GM23338 (cell line): ENCODE results near the gene RUFY1. TPM values are rescaled to one million over a fixed set of nuclear protein-coding genes. Genes with fewer than 3 reads are reported as not detected.

Source experiments
- ATAC-seq: fragments of 200-7000 bp; cut with Tn5 transposase; 3 replicates; pipeline ENCODE4 v1.9.1; 2020
- DNase-seq: peaks from one replicate; pipeline ENCODE4 v3.0.0-alpha.2; 2015; ENCODE audit warnings: low spot score
- H2AFZ ChIP-seq: fragments of 200-600 bp; sonication (generic); 2 replicates; pipeline ENCODE4 v1.8.0; 2016; ENCODE audit warnings: antibody characterized with exemption, mild to moderate bottlenecking, moderate library complexity
- H3F3A ChIP-seq: fragments of 200-600 bp; sonication (generic); replicated peaks from 2 replicates; pipeline ENCODE4 v1.8.0; 2017; ENCODE audit warnings: antibody characterized with exemption, mixed run types, low read depth
- H3K27ac ChIP-seq: fragments of 200-600 bp; sonication (generic); 2 replicates; pipeline ENCODE4 v1.6.1; 2016; ENCODE audit warnings: low read depth
- H3K27me3 ChIP-seq: fragments of 200-600 bp; sonication (generic); 2 replicates; pipeline ENCODE4 v1.8.0; 2016; ENCODE audit warnings: mild to moderate bottlenecking, mixed run types, moderate library complexity; ENCODE audit not compliant: insufficient read depth
- H3K36me3 ChIP-seq: fragments of 200-600 bp; sonication (generic); 2 replicates; pipeline ENCODE4 v1.8.0; 2016; ENCODE audit warnings: mild to moderate bottlenecking; ENCODE audit not compliant: insufficient read depth
- H3K4me1 ChIP-seq: fragments of 200-600 bp; sonication (generic); 2 replicates; pipeline ENCODE4 v1.8.0; 2016; ENCODE audit warnings: mild to moderate bottlenecking, moderate library complexity; ENCODE audit not compliant: insufficient read depth
- H3K4me2 ChIP-seq: fragments of 200-600 bp; sonication (generic); 2 replicates; pipeline ENCODE4 v1.7.1; 2017; ENCODE audit warnings: mixed run types
- H3K4me3 ChIP-seq: fragments of 200-600 bp; sonication (generic); 2 replicates; pipeline ENCODE4 v1.6.1; 2016; ENCODE audit warnings: mixed run types
- H3K79me2 ChIP-seq: fragments of 200-600 bp; sonication (generic); replicated peaks from 2 replicates; pipeline ENCODE4 v1.8.0; 2017; ENCODE audit warnings: mild to moderate bottlenecking; ENCODE audit not compliant: insufficient read depth
- H3K9me2 ChIP-seq: fragments of 200-600 bp; sonication (generic); 2 replicates; pipeline ENCODE4 v1.8.0; 2017; ENCODE audit not compliant: insufficient read depth
- H4K20me1 ChIP-seq: fragments of 200-600 bp; sonication (generic); replicated peaks from 2 replicates; pipeline ENCODE4 v1.8.0; 2017; ENCODE audit warnings: mild to moderate bottlenecking; ENCODE audit not compliant: insufficient read depth
- H3K27ac Mint-ChIP-seq: 2 replicates; pipeline ENCODE4 v1.8.0; 2020; ENCODE audit warnings: inconsistent platforms, mild to moderate bottlenecking, moderate library complexity, mixed read lengths
- H3K27me3 Mint-ChIP-seq: 3 replicates; pipeline ENCODE4 v1.8.0; 2022; ENCODE audit warnings: low read depth, mild to moderate bottlenecking, moderate library complexity, mixed read lengths, inconsistent platforms; ENCODE audit not compliant: insufficient read depth, poor library complexity
- H3K36me3 Mint-ChIP-seq: 3 replicates; pipeline ENCODE4 v1.8.0; 2021; ENCODE audit warnings: low read depth, mild to moderate bottlenecking, inconsistent platforms, moderate library complexity, mixed read lengths
- H3K4me1 Mint-ChIP-seq: 3 replicates; pipeline ENCODE4 v1.8.0; 2020; ENCODE audit warnings: mild to moderate bottlenecking, inconsistent platforms, mixed read lengths
- H3K4me3 Mint-ChIP-seq: 3 replicates; pipeline ENCODE4 v1.8.0; 2021; ENCODE audit warnings: moderate library complexity, mild to moderate bottlenecking, inconsistent platforms, mixed read lengths
- H3K9me3 Mint-ChIP-seq: 3 replicates; pipeline ENCODE4 v1.8.0; 2020; ENCODE audit warnings: moderate library complexity, mild to moderate bottlenecking, inconsistent platforms, mixed read lengths
- NANOG ChIP-seq: IDR thresholded peaks from 2 replicates; pipeline ENCODE4 v1.6.1; 2016; ENCODE audit warnings: antibody characterized with exemption, borderline replicate concordance
- POLR2AphosphoS5 ChIP-seq: IDR thresholded peaks from 2 replicates; pipeline ENCODE4 v1.6.1; 2016; ENCODE audit warnings: antibody characterized with exemption, low read depth
- STAT1 ChIP-seq: IDR thresholded peaks from one replicate; pipeline ENCODE4 v1.6.1; 2016; ENCODE audit warnings: antibody characterized with exemption; ENCODE audit not compliant: unreplicated experiment
- ZNF331 ChIP-seq: fragments of 250-450 bp; sonication (Bioruptor Pico); IDR thresholded peaks from 2 replicates; pipeline ENCODE4 v1.5.0; 2020; ENCODE audit warnings: low read depth, mild to moderate bottlenecking, moderate library complexity
- polyA plus RNA-seq: library from polyadenylated mRNA; unstranded; fragments of >200 nt; fragmentation: Nextera tagmentation; extraction: Ambion mirVana; gene quantifications from 2 replicates; pipeline ENCODE4 v1.2.1, GENCODE V29; 2016
- total RNA-seq: library from RNA; depleted of rRNA; stranded (reverse); fragments of >200 nt; shearing (Covaris generic); gene quantifications from 2 replicates; pipeline ENCODE4 v1.2.3, GENCODE V29; 2014
- TF ChIP-seq, protein P1 (sequence below): IDR thresholded peaks from 2 replicates; pipeline ENCODE4 v1.6.1; 2016; ENCODE audit warnings: antibody characterized with exemption
- TF ChIP-seq, protein P2 (sequence below): IDR thresholded peaks from one replicate; pipeline ENCODE4 v1.6.1; 2018; ENCODE audit warnings: antibody characterized with exemption; ENCODE audit not compliant: unreplicated experiment
- TF ChIP-seq, protein P3 (sequence below): fragments of 250-450 bp; sonication (Bioruptor Pico); IDR thresholded peaks from 2 replicates; pipeline ENCODE4 v1.5.0; 2020; ENCODE audit warnings: mild to moderate bottlenecking, moderate library complexity

RUFY1 gene
- total and polyA plus RNA-seq, 2 experiments from 2014 or later = 25.3 to 31.6 TPM

DNA sequence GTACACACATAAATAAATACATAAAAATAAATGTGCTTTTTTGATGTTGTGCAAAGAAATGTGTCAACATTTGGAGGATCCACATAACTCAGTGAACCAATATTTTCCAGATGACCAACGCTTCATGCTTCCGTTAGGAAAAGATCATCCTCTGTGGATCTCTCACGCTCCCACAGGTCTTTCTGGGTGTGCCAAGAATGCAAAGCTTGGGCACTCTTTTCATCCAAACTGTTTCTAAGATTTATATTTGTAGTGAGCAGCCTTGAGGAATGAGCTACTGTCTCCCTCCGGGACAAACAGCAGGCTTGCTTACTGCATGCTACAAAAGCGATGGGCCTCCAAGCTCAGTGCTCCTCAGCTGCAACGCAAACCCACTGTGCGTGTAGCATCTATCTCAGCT is 46.2 kb upstream of the RUFY1 start:
- Mint-ChIP-seq H3K36me3 (no peaks in the 10 kb centered on the region), H3K27me3 (peaks cover 2% of the 10 kb centered on the region), H3K4me3 (no peak overlapping the region), H3K9me3 (peaks cover 2% of the 10 kb centered on the region; the same call in 2 of the 3 replicates), H3K4me1 (no peaks in the 10 kb centered on the region; the same call in 2 of the 3 replicates), H3K27ac (no peak overlapping the region)
- DNase-seq (no peak), ATAC-seq (no peak)
- Histone ChIP-seq H3K27me3 (no peaks in the 10 kb centered on the region), H2AFZ (no peak overlapping the region), H3K79me2 (no peaks in the 10 kb centered on the region), H3K36me3 (no peaks in the 10 kb centered on the region), H3K4me2 (no peak overlapping the region), H3K27ac (no peak overlapping the region), H3K4me1 (no peaks in the 10 kb centered on the region), H3K4me3 (no peak overlapping the region), H3K9me2 (no peaks in the 10 kb centered on the region), H3F3A (no peaks in the 10 kb centered on the region), H4K20me1 (no peaks in the 10 kb centered on the region)
- no peak for TF ChIP-seq ZNF331
- TF ChIP-seq STAT1 = no peak
- TF ChIP-seq POLR2AphosphoS5 = no peak
- TF ChIP-seq, protein P1, sequence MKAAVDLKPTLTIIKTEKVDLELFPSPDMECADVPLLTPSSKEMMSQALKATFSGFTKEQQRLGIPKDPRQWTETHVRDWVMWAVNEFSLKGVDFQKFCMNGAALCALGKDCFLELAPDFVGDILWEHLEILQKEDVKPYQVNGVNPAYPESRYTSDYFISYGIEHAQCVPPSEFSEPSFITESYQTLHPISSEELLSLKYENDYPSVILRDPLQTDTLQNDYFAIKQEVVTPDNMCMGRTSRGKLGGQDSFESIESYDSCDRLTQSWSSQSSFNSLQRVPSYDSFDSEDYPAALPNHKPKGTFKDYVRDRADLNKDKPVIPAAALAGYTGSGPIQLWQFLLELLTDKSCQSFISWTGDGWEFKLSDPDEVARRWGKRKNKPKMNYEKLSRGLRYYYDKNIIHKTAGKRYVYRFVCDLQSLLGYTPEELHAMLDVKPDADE = no peak
- TF ChIP-seq, protein P2, sequence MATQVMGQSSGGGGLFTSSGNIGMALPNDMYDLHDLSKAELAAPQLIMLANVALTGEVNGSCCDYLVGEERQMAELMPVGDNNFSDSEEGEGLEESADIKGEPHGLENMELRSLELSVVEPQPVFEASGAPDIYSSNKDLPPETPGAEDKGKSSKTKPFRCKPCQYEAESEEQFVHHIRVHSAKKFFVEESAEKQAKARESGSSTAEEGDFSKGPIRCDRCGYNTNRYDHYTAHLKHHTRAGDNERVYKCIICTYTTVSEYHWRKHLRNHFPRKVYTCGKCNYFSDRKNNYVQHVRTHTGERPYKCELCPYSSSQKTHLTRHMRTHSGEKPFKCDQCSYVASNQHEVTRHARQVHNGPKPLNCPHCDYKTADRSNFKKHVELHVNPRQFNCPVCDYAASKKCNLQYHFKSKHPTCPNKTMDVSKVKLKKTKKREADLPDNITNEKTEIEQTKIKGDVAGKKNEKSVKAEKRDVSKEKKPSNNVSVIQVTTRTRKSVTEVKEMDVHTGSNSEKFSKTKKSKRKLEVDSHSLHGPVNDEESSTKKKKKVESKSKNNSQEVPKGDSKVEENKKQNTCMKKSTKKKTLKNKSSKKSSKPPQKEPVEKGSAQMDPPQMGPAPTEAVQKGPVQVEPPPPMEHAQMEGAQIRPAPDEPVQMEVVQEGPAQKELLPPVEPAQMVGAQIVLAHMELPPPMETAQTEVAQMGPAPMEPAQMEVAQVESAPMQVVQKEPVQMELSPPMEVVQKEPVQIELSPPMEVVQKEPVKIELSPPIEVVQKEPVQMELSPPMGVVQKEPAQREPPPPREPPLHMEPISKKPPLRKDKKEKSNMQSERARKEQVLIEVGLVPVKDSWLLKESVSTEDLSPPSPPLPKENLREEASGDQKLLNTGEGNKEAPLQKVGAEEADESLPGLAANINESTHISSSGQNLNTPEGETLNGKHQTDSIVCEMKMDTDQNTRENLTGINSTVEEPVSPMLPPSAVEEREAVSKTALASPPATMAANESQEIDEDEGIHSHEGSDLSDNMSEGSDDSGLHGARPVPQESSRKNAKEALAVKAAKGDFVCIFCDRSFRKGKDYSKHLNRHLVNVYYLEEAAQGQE = no peak

DNA sequence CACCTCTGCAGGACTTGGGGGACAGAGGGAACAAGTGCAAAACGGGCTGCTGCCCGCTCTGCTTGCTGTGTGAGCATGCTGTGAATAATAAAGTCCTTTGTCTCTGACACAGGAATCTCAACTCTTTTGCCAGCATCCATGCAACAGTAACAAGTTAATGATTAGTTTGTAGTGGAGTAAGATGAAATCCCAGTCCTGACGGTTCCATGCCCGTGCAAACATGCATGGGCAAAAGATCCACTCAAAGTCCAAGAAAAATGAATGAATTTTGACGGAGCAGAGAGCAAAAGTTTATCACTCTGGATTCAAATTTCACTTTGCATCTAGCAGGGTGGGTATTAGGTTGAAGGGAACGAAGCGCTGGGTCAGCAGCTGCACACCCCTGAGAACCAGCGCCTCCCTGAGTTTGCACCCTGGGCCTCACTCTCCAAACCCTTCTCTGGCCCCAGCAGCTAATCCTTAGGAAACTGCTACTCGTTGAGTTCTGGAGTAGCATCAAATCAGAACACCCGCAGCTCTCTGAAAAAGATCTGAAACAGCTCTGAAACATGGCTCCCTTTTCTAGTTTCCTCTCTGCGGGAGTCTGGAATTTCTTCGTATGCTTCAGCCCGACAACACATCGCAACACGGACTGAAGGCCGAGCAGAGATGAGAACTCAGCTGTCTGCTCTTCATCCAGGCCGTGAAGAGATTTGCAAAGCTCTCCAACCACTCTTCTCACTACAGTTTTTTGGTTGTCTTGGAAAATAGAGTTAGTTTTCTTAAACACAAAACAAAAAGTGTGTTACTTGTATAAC is 45.6 kb upstream of the RUFY1 start:
- no peaks in the 10 kb centered on the region for H3K36me3 Mint-ChIP-seq
- H4K20me1 ChIP-seq = no peaks in the 10 kb centered on the region
- no peak; the same call in 2 of the 3 replicates for ATAC-seq
- TF ChIP-seq, protein P3, sequence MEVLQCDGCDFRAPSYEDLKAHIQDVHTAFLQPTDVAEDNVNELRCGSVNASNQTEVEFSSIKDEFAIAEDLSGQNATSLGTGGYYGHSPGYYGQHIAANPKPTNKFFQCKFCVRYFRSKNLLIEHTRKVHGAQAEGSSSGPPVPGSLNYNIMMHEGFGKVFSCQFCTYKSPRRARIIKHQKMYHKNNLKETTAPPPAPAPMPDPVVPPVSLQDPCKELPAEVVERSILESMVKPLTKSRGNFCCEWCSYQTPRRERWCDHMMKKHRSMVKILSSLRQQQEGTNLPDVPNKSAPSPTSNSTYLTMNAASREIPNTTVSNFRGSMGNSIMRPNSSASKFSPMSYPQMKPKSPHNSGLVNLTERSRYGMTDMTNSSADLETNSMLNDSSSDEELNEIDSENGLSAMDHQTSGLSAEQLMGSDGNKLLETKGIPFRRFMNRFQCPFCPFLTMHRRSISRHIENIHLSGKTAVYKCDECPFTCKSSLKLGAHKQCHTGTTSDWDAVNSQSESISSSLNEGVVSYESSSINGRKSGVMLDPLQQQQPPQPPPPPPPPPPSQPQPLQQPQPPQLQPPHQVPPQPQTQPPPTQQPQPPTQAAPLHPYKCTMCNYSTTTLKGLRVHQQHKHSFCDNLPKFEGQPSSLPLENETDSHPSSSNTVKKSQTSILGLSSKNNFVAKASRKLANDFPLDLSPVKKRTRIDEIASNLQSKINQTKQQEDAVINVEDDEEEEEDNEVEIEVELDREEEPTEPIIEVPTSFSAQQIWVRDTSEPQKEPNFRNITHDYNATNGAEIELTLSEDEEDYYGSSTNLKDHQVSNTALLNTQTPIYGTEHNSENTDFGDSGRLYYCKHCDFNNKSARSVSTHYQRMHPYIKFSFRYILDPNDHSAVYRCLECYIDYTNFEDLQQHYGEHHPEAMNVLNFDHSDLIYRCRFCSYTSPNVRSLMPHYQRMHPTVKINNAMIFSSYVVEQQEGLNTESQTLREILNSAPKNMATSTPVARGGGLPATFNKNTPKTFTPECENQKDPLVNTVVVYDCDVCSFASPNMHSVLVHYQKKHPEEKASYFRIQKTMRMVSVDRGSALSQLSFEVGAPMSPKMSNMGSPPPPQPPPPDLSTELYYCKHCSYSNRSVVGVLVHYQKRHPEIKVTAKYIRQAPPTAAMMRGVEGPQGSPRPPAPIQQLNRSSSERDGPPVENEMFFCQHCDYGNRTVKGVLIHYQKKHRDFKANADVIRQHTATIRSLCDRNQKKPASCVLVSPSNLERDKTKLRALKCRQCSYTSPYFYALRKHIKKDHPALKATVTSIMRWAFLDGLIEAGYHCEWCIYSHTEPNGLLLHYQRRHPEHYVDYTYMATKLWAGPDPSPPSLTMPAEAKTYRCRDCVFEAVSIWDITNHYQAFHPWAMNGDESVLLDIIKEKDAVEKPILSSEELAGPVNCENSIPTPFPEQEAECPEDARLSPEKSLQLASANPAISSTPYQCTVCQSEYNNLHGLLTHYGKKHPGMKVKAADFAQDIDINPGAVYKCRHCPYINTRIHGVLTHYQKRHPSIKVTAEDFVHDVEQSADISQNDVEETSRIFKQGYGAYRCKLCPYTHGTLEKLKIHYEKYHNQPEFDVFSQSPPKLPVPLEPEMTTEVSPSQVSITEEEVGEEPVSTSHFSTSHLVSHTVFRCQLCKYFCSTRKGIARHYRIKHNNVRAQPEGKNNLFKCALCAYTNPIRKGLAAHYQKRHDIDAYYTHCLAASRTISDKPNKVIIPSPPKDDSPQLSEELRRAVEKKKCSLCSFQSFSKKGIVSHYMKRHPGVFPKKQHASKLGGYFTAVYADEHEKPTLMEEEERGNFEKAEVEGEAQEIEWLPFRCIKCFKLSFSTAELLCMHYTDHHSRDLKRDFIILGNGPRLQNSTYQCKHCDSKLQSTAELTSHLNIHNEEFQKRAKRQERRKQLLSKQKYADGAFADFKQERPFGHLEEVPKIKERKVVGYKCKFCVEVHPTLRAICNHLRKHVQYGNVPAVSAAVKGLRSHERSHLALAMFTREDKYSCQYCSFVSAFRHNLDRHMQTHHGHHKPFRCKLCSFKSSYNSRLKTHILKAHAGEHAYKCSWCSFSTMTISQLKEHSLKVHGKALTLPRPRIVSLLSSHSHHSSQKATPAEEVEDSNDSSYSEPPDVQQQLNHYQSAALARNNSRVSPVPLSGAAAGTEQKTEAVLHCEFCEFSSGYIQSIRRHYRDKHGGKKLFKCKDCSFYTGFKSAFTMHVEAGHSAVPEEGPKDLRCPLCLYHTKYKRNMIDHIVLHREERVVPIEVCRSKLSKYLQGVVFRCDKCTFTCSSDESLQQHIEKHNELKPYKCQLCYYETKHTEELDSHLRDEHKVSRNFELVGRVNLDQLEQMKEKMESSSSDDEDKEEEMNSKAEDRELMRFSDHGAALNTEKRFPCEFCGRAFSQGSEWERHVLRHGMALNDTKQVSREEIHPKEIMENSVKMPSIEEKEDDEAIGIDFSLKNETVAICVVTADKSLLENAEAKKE (CRISPR knock-in tag) = no peak
- no peak for TF ChIP-seq NANOG

More for the DNA sequence above, 45.6 kb upstream of the RUFY1 start:
- Histone ChIP-seq H3K4me3 (no peak overlapping the region), H3K27ac (no peak overlapping the region), H2AFZ (no peak overlapping the region), H3K27me3 (no peaks in the 10 kb centered on the region), H3K36me3 (no peaks in the 10 kb centered on the region), H3K4me2 (no peak overlapping the region), H3K79me2 (no peaks in the 10 kb centered on the region), H3K9me2 (no peaks in the 10 kb centered on the region), H3F3A (no peaks in the 10 kb centered on the region), H3K4me1 (no peaks in the 10 kb centered on the region)
- no peaks in the 10 kb centered on the region for H3K27me3 Mint-ChIP-seq
- no peaks in the 10 kb centered on the region; the same call in 2 of the 3 replicates for H3K4me1 Mint-ChIP-seq
- peaks cover 2% of the 10 kb centered on the region; the same call in 2 of the 3 replicates for H3K9me3 Mint-ChIP-seq
- no peak for DNase-seq
- H3K27ac Mint-ChIP-seq = no peak overlapping the region
- H3K4me3 Mint-ChIP-seq = no peak overlapping the region
